Erythroblast (primary cell): ENCODE results near the gene DCPS.

Experiments used
- GATA1 ChIP-seq: IDR thresholded peaks from 2 replicates; pipeline ENCODE4 v1.6.1; 2011; ENCODE audit warnings: low read depth, mild to moderate bottlenecking, control low read depth, low read length, moderate library complexity
- POLR2A ChIP-seq: IDR thresholded peaks from 2 replicates; pipeline ENCODE4 v1.6.1; 2011; ENCODE audit warnings: mild to moderate bottlenecking, low read length

GRCh38 chr11:126355926-126356897 lies 52.4 kb downstream of the DCPS start:
- no peak for TF ChIP-seq POLR2A
- TF ChIP-seq GATA1, result no peak
